Measurements from ENCODE around the gene RASGRF1. TPM values are rescaled to one million over a fixed set of nuclear protein-coding genes. Genes with fewer than 3 reads are reported as not detected.
A peak's percentile ranks its signal among the peaks of the same experiment; 100 is the strongest.

Gene RASGRF1
- total RNA-seq, 2 experiments from 2014 or later: 0.02 TPM; not detected in 1

GRCh38 chr15:78925076-78925624 is 165.4 kb downstream of the RASGRF1 start:
- DNase-seq (no peak), ATAC-seq (no peak)
- CTCF ChIA-PET: interaction anchor here (1.3 to 1.5 kb wide), 2 partner anchors 14 to 260 kb away, joined by 3 to 5 read pairs; no protein-coding TSS in a partner anchor
- Mint-ChIP-seq H3K36me3 (peaks cover 12% of the 10 kb centered on the region), H3K4me3 (no peak overlapping the region), H3K9me3 (ENCODE audit: low read depth) (no peaks in the 10 kb centered on the region), H3K27ac (no peak overlapping the region), H3K4me1 (no peaks in the 10 kb centered on the region), H3K27me3 (no peaks in the 10 kb centered on the region)

- H3K27ac Mint-ChIP-seq: no peak overlapping the region
These were observed 166.9 kb downstream of the RASGRF1 start for GRCh38 chr15:78923480-78924360.

DNA sequence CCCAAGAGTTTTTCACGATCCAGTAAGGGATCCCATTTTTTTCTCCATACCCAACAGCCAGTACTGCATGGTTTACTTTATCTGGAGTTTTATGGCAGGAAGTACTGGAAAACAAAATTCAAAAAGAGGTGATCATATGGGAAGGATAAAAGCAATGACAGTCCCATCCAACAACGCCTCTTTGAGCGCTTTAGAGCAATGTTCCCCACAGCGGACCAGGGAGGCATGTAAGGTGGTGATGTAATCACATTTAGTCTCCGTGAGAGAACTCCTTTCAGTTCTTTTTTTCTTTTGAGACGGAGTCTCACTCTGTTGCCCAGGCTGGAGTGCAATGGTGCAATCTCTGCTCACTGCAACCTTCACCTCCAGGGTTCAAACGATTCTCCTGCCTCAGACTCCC is 167.6 kb downstream of the RASGRF1 start:
- H3K4me3 Mint-ChIP-seq: no peak overlapping the region
- peaks cover 14% of the 10 kb centered on the region for H3K36me3 Mint-ChIP-seq
- H3K27ac Mint-ChIP-seq: no peak overlapping the region

More at GRCh38 chr15:78923480-78924360, 166.9 kb downstream of the RASGRF1 start:
- Mint-ChIP-seq H3K36me3 (peaks cover 13% of the 10 kb centered on the region), H3K27me3 (no peaks in the 10 kb centered on the region), H3K4me1 (no peaks in the 10 kb centered on the region), H3K9me3 (ENCODE audit: low read depth) (no peaks in the 10 kb centered on the region), H3K4me3 (no peak overlapping the region)
- CTCF ChIA-PET: interaction anchor here (1.5 kb wide), 1 partner anchor 13 kb away, joined by 5 read pairs; no protein-coding TSS in a partner anchor
- ATAC-seq (no peak), DNase-seq (no peak)

DNA sequence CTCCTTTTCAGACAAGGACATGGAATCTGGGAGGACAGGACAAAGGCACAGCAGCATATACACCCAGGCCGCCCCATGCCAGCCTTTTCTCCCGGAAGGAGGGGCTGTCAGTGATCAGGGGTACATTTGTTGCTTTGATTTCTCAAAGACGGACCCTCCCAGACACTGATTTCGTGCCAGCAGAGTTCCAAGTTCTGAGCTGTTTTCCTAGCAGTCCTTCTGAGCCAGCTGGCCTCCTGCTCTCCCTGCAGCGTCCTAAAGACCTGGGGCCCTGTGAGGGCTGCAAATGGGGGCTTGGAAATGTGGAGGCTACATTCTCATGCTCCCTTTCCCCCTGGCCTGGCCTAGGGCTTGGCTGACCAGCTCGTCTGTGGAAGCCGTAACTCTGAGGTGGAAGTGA is 168.1 kb downstream of the RASGRF1 start:
- Mint-ChIP-seq H3K4me3 (no peak overlapping the region), H3K36me3 (peaks cover 13% of the 10 kb centered on the region), H3K27ac (no peak overlapping the region), H3K9me3 (ENCODE audit: low read depth) (no peaks in the 10 kb centered on the region), H3K27me3 (no peaks in the 10 kb centered on the region), H3K4me1 (no peaks in the 10 kb centered on the region)
- CTCF ChIA-PET: no interaction called here
- DNase-seq (no peak), ATAC-seq (no peak)

More for the DNA sequence above, 167.6 kb downstream of the RASGRF1 start:
- H3K27me3 Mint-ChIP-seq: no peaks in the 10 kb centered on the region
- H3K4me1 Mint-ChIP-seq: no peaks in the 10 kb centered on the region
- CTCF ChIA-PET: no interaction called here
- no peaks in the 10 kb centered on the region for H3K9me3 Mint-ChIP-seq (ENCODE audit: low read depth)
- ATAC-seq: no peak
- DNase-seq: no peak

GRCh38 chr15:78921940-78922339 is 168.6 kb downstream of the RASGRF1 start:
- no peak for ATAC-seq
- CTCF ChIA-PET: interaction anchor here (1.3 kb wide), 1 partner anchor 8 kb away, joined by 3 read pairs; no protein-coding TSS in a partner anchor
- H3K27me3 Mint-ChIP-seq: no peaks in the 10 kb centered on the region

DNA sequence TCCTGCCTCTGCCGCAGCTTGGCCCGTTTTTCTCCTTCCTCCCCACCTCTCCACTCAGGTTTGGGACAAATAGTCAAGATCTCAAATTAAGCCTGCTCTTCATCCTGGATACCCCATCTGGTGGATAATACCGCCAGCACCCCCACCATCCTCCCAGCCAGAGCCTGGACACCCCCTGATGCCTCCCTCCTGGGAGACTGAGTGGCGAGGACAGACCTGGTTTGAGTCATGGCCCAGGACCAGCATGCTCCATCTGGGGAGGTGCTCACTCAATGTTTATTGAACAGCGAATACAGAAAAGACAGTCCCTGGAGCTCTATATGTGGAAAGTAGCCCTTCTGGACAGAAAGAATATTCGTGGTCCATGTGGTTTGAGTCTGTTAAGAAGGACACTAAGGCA is 169.1 kb downstream of the RASGRF1 start:
- DNase-seq (no peak), ATAC-seq (peak; percentile 12)
- Mint-ChIP-seq H3K4me3 (no peak overlapping the region), H3K9me3 (ENCODE audit: low read depth) (no peaks in the 10 kb centered on the region), H3K36me3 (peaks cover 14% of the 10 kb centered on the region), H3K27me3 (no peaks in the 10 kb centered on the region), H3K27ac (no peak overlapping the region), H3K4me1 (no peaks in the 10 kb centered on the region)
- CTCF ChIA-PET: interaction anchor here (1.3 kb wide), 1 partner anchor 8 kb away, joined by 3 read pairs; no protein-coding TSS in a partner anchor

More at GRCh38 chr15:78921940-78922339, 168.6 kb downstream of the RASGRF1 start:
- no peak for DNase-seq
- H3K4me1 Mint-ChIP-seq: no peaks in the 10 kb centered on the region
- H3K36me3 Mint-ChIP-seq: peaks cover 13% of the 10 kb centered on the region
- H3K27ac Mint-ChIP-seq: no peak overlapping the region
- no peak overlapping the region for H3K4me3 Mint-ChIP-seq
- no peaks in the 10 kb centered on the region for H3K9me3 Mint-ChIP-seq (ENCODE audit: low read depth)

DNA sequence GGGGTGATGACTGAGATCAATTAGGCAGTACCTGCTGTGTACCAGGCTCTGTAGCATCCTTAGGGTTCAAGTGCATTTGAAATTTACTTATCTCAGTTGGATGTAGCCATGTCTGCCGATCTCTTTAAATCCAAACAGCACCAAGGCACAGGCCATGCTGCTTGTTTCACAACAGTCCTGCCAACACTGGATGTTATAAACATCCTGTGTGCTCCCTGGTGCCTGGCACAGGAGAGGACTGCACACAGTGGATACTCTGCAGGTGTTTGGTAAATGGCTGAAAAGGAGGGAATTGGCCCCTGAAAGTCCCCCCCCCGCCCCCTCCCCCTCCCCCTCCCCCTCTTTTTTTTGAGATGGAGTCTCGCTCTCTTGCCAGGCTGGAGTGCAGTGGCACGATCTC is 172.7 kb downstream of the RASGRF1 start:
- CTCF ChIA-PET: no interaction called here
- ATAC-seq (no peak), DNase-seq (no peak)
- Mint-ChIP-seq H3K27ac (no peak overlapping the region), H3K27me3 (no peaks in the 10 kb centered on the region), H3K4me1 (peaks cover 4% of the 10 kb centered on the region), H3K9me3 (ENCODE audit: low read depth) (no peaks in the 10 kb centered on the region), H3K4me3 (no peak overlapping the region), H3K36me3 (peaks cover 24% of the 10 kb centered on the region)

GRCh38 chr15:78916088-78916487 is 174.5 kb downstream of the RASGRF1 start:
- H3K9me3 Mint-ChIP-seq (ENCODE audit: low read depth): no peaks in the 10 kb centered on the region
- H3K4me1 Mint-ChIP-seq: peaks cover 19% of the 10 kb centered on the region
- peaks cover 23% of the 10 kb centered on the region for H3K36me3 Mint-ChIP-seq
- no peaks in the 10 kb centered on the region for H3K27me3 Mint-ChIP-seq
- CTCF ChIA-PET: no interaction called here
- H3K4me3 Mint-ChIP-seq: no peak overlapping the region
- ATAC-seq: no peak
- no peak overlapping the region for H3K27ac Mint-ChIP-seq
- DNase-seq: no peak

DNA sequence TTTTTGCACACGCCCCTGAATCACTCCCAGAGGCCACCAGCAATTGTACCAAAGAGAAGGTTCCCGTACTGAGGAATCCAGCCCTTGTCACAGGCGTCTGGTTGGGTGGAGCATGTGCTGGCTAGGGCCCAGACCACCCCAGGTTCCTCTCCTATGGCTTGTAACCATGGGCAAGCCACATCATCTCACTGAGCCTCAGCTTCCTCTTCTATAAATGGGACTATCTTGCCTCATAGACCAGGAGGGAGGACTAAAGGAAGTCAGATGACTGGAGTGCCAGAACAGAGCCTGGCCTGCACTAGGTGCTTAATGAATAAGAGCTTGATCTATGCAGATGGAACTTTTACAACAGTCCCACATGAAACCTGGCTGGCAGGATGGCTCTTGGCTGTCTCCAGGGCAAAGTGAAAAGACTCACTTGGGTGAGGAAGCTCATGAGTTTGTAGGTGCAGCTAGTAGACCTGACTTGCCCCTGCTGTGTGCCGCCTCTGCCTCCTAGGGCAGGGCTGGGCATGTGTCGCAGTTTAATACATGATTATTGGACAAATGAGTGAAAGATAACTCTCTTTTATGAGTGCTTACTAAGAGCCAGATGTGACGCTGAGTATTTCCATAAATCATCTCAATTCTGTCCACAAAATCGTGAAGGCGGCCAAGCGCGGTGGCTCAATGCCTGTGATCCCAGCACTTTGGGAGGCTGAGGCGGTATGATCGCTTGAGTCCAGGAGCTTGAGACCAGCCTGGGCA is 175.1 kb downstream of the RASGRF1 start:
- H3K4me3 Mint-ChIP-seq: no peak overlapping the region
- no peaks in the 10 kb centered on the region for H3K9me3 Mint-ChIP-seq (ENCODE audit: low read depth)
- peaks cover 24% of the 10 kb centered on the region for H3K36me3 Mint-ChIP-seq
- CTCF ChIA-PET: interaction anchor here (1.4 kb wide), 1 partner anchor 39 kb away, joined by 3 read pairs; no protein-coding TSS in a partner anchor
- ATAC-seq (no peak), DNase-seq (no peak)
- peaks cover 24% of the 10 kb centered on the region for H3K4me1 Mint-ChIP-seq
- no peaks in the 10 kb centered on the region for H3K27me3 Mint-ChIP-seq
- no peak overlapping the region for H3K27ac Mint-ChIP-seq

DNA sequence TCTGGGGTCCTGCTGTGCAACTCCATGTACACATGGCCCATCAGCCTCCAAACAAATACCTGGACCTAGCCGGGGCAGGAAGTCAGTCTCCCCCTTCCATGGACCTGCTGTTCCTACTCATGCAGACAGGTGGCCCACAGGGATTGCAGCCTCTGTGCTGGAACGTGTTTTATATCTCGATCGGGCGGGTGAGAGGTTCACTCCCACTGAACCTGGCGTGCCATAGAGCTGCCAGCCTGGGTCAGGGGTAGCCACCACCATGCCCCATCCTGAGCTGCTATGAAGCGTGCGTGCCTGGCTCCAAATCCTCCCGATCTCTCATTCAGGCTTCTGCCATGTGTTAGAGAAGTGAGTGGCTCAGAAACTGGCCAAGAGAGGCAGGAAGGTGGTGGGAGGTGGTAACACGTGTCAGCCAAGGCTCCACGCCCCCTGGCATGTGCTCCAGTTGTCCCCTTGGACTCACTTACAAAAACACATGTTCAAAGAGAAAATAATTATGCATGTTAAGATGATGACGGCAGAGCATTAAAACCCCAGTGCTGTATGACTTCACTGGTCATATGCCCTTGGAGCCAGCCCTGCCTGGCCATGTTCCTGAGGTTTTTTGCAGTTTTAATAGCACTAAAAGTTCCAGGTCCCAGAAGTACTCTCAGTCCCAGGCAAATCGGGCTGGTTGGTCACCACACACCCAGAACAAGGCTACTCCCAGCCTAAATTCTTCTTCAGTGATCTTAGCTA is 176.4 kb downstream of the RASGRF1 start:
- no peak for DNase-seq
- H3K27ac Mint-ChIP-seq: no peak overlapping the region
- H3K36me3 Mint-ChIP-seq: peaks cover 33% of the 10 kb centered on the region
- no peak for ATAC-seq
- CTCF ChIA-PET: interaction anchor here (1.4 to 1.7 kb wide), 2 partner anchors 37 to 270 kb away, joined by 3 to 5 read pairs; no protein-coding TSS in a partner anchor
- no peak overlapping the region for H3K4me3 Mint-ChIP-seq
- H3K9me3 Mint-ChIP-seq (ENCODE audit: low read depth): no peaks in the 10 kb centered on the region
- H3K27me3 Mint-ChIP-seq: no peaks in the 10 kb centered on the region
- peaks cover 37% of the 10 kb centered on the region for H3K4me1 Mint-ChIP-seq

- Mint-ChIP-seq H3K9me3 (ENCODE audit: low read depth) (no peaks in the 10 kb centered on the region), H3K27ac (no peak overlapping the region), H3K4me1 (peaks cover 39% of the 10 kb centered on the region), H3K36me3 (peaks cover 35% of the 10 kb centered on the region), H3K4me3 (no peak overlapping the region), H3K27me3 (no peaks in the 10 kb centered on the region)
- ATAC-seq: no peak
- CTCF ChIA-PET: interaction anchor here (1.7 to 1.8 kb wide), 2 partner anchors 94 to 272 kb away, joined by 5 to 7 read pairs; no protein-coding TSS in a partner anchor
- no peak for DNase-seq
These were observed 177.6 kb downstream of the RASGRF1 start for GRCh38 chr15:78913012-78913411.

DNA sequence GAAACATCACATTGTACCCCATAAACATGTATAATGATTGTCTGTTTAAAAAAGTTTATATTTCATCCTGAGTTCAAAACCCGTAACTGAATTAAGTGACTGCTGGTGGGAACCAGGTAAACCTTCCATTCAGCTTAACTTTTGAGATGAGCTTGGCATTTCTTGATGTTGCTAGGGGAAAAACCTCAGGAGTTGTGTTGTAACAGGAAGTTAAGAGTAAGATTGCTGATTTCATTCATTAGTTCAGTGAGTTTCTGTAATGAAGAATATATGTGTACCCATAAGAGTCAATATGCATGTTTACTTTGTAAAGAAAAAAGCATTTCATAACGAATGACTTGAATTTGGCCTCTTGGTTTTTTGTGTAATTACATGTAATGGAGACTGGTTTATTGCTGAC is 178.3 kb downstream of the RASGRF1 start:
- ATAC-seq: no peak
- CTCF ChIA-PET: interaction anchor here (1.8 kb wide), 1 partner anchor 95 kb away, joined by 7 read pairs; no protein-coding TSS in a partner anchor
- no peak overlapping the region for H3K27ac Mint-ChIP-seq
- H3K9me3 Mint-ChIP-seq (ENCODE audit: low read depth): no peaks in the 10 kb centered on the region
- peaks cover 39% of the 10 kb centered on the region for H3K36me3 Mint-ChIP-seq
- peaks cover 40% of the 10 kb centered on the region for H3K4me1 Mint-ChIP-seq
- DNase-seq: no peak
- no peak overlapping the region for H3K4me3 Mint-ChIP-seq
- no peaks in the 10 kb centered on the region for H3K27me3 Mint-ChIP-seq

Measured in activated CD8-positive, alpha-beta memory T cell treated with anti-CD3 and anti-CD28 coated beads, Interleukin-2, amount 10 ng/mL, durations not matched to agents 7 days and 5 days (primary cell).